GM12878 (cell line): Measurements from ENCODE around the gene SDK2. TPM values are rescaled to one million over a fixed set of nuclear protein-coding genes. Genes with fewer than 3 reads are reported as not detected.

ENCODE experiments used
- ATAC-seq: fragments of 200-7000 bp; cut with Tn5 transposase; 3 replicates; pipeline ENCODE4 v1.9.1; 2020; ENCODE audit warnings: mild to moderate bottlenecking, moderate library complexity
- BruUV-seq: library from RNA; stranded (reverse); fragments of 400-500 nt; replicated peaks from 2 replicates; lab custom pipeline; 2021; lab: Mats Ljungman, UMichigan
- CTCF ChIA-PET: fragments of 300-600 bp; sonication (Branson Sonifier 250); formaldehyde crosslinking; extraction: SDS; loops from one replicate; lab custom pipeline; 2021; ENCODE audit warnings: inconsistent platforms; lab: Yijun Ruan, JAX
- POLR2A ChIA-PET: fragments of 350-600 bp; formaldehyde crosslinking; extraction: SDS; loops from one replicate; lab custom pipeline; 2021; ENCODE audit warnings: inconsistent platforms; lab: Charles Lee
- RAD21 ChIA-PET: fragments of 300-600 bp; sonication (Branson Sonifier 250); formaldehyde crosslinking; loops from one replicate; lab custom pipeline; 2023; ENCODE audit warnings: antibody characterized with exemption; ENCODE audit not compliant: unreplicated experiment; lab: Charles Lee
- SMC1A ChIA-PET: fragments of 300-600 bp; sonication (Branson Sonifier 250); formaldehyde crosslinking; loops from one replicate; lab custom pipeline; 2023; ENCODE audit not compliant: unreplicated experiment, uncharacterized antibody; lab: Charles Lee
- DNase-seq: peaks from one replicate; pipeline ENCODE4 v3.0.0-alpha.2; 2011; ENCODE audit warnings: low read depth, low spot score
- FAIRE-seq: peaks from 3 replicates; lab custom pipeline; 2011; peaks lifted over from hg19 to GRCh38; lab: Jason Lieb, UNC
- H2AFZ ChIP-seq: 2 replicates; pipeline ENCODE4 v1.6.0; 2011; ENCODE audit warnings: low read depth, low read length, control low read depth; ENCODE audit not compliant: control insufficient read depth
- H3K27ac ChIP-seq: 2 replicates; pipeline ENCODE4 v1.5.1; 2011; ENCODE audit warnings: control low read depth; ENCODE audit not compliant: control insufficient read depth, insufficient read depth
- H3K27me3 ChIP-seq, 2 experiments: replicated peaks in 1 of 2; 2 replicates each; pipeline versions ENCODE4 v1.6.0 to v1.6.1; 2011; ENCODE audit warnings: low read length in 1 of 2; ENCODE audit not compliant: control insufficient read depth in 2 of 2, insufficient read depth in 2 of 2
- H3K36me3 ChIP-seq, 2 experiments: 2 replicates each; pipeline ENCODE4 v1.5.1; 2011; ENCODE audit warnings: low read length in 1 of 2; ENCODE audit not compliant: control insufficient read depth in 2 of 2, insufficient read depth in 2 of 2
- H3K4me1 ChIP-seq: 2 replicates; pipeline ENCODE4 v1.6.1; 2011; ENCODE audit warnings: mild to moderate bottlenecking, low read length, moderate library complexity, mixed read lengths; ENCODE audit not compliant: control insufficient read depth, insufficient read depth
- H3K4me2 ChIP-seq: 2 replicates; pipeline ENCODE4 v1.6.0; 2011; ENCODE audit warnings: control low read depth; ENCODE audit not compliant: control insufficient read depth, insufficient read depth
- H3K4me3 ChIP-seq: fragments of 200-600 bp; sonication (generic); 2 replicates; pipeline ENCODE4 v1.5.1; 2016
- H3K79me2 ChIP-seq: 2 replicates; pipeline ENCODE4 v1.6.0; 2011; ENCODE audit warnings: low read length; ENCODE audit not compliant: control insufficient read depth, insufficient read depth
- H3K9ac ChIP-seq: 2 replicates; pipeline ENCODE4 v1.8.0; 2011; ENCODE audit warnings: low read length, control low read depth, mixed read lengths; ENCODE audit not compliant: control insufficient read depth, insufficient read depth
- H3K9me3 ChIP-seq: replicated peaks from 3 replicates; pipeline ENCODE4 v1.5.1; 2011; ENCODE audit warnings: mild to moderate bottlenecking, low read length; ENCODE audit not compliant: control insufficient read depth, insufficient read depth
- H4K20me1 ChIP-seq: 2 replicates; pipeline ENCODE4 v1.6.0; 2011; ENCODE audit not compliant: control insufficient read depth, insufficient read depth
- EED ChIP-seq: sonication (generic); IDR thresholded peaks from 2 replicates; pipeline ENCODE4 v1.6.1; 2016; ENCODE audit warnings: antibody characterized with exemption, low read depth
- EP300 ChIP-seq, 2 experiments: fragments of 150-350 bp in 1 of 2; IDR thresholded peaks; 2 replicates each; pipeline ENCODE4 v1.6.1; 2011 to 2012; ENCODE audit warnings: low read depth in 2 of 2, low read length in 2 of 2, borderline replicate concordance in 1 of 2, improper control_type of control experiment in 1 of 2, inconsistent platforms in 1 of 2; ENCODE audit not compliant: control insufficient read depth in 1 of 2
- FOS ChIP-seq: IDR thresholded peaks from 3 replicates; pipeline ENCODE4 v1.6.1; 2011; ENCODE audit warnings: borderline replicate concordance; ENCODE audit not compliant: insufficient read length; ENCODE audit errors: extremely low read depth
- GATAD2B ChIP-seq: fragments of 450-650 bp; conservative IDR thresholded peaks from 2 replicates; pipeline ENCODE4 v1.6.1; 2017; ENCODE audit warnings: low read depth, mild to moderate bottlenecking, moderate library complexity
- HDGF ChIP-seq: fragments of 450-650 bp; IDR thresholded peaks from 2 replicates; pipeline ENCODE4 v1.6.1; 2016; ENCODE audit warnings: antibody characterized with exemption
- IKZF1 ChIP-seq: fragments of 450-650 bp; conservative IDR thresholded peaks from 2 replicates; pipeline ENCODE4 v1.6.1; 2017; ENCODE audit warnings: antibody characterized with exemption, mild to moderate bottlenecking
- KLF5 ChIP-seq: fragments of 450-650 bp; IDR thresholded peaks from 2 replicates; pipeline ENCODE4 v1.6.1; 2014; ENCODE audit warnings: mild to moderate bottlenecking; ENCODE audit not compliant: partially characterized antibody
- PML ChIP-seq: IDR thresholded peaks from 2 replicates; pipeline ENCODE4 v1.6.1; 2012; ENCODE audit warnings: low read length, inconsistent platforms
- POLR2AphosphoS2 ChIP-seq: IDR thresholded peaks from 2 replicates; pipeline ENCODE4 v1.6.1; 2011; ENCODE audit warnings: low read depth, mild to moderate bottlenecking, low read length, improper control_type of control experiment, moderate library complexity
- RAD21 ChIP-seq: IDR thresholded peaks from 2 replicates; pipeline ENCODE4 v1.6.1; 2011; ENCODE audit warnings: mild to moderate bottlenecking, low read depth, low read length, moderate library complexity; ENCODE audit not compliant: insufficient read depth
- SIN3A ChIP-seq: IDR thresholded peaks from 2 replicates; pipeline ENCODE4 v1.6.1; 2012; ENCODE audit warnings: low read depth, low read length, improper control_type of control experiment
- SMC3 ChIP-seq: IDR thresholded peaks from 2 replicates; pipeline ENCODE4 v1.6.1; 2011; ENCODE audit warnings: low read length, improper control_type of control experiment, borderline replicate concordance
- SREBF1 ChIP-seq: IDR thresholded peaks from 2 replicates; pipeline ENCODE4 v1.6.1; 2012; ENCODE audit warnings: mild to moderate bottlenecking, low read length
- TBL1XR1 ChIP-seq: IDR thresholded peaks from 2 replicates; pipeline ENCODE4 v1.6.1; 2012; ENCODE audit warnings: low read depth, low read length, improper control_type of control experiment
- WGBS: methylation state at CpG from one replicate; pipeline ENCODE4 v1.1.6; 2016; ENCODE audit warnings: low lambda C conversion rate; ENCODE audit not compliant: insufficient replicate concordance, insufficient coverage; ENCODE audit errors: missing lambda C conversion rate; 5-methylcytosine and 5-hydroxymethylcytosine counted together
- in situ Hi-C: fragments of 300-500 bp; cut with MboI; formaldehyde crosslinking; loops from 9 replicates; pipeline ENCODE4 v1.14.3; 2018; ENCODE audit warnings: mixed read lengths
- intact Hi-C: fragments of 100-400 bp; cut with micrococcal nuclease; formaldehyde crosslinking; loops from one replicate; pipeline ENCODE4 v1.14.2; 2022; ENCODE audit not compliant: unreplicated experiment
- polyA plus RNA-seq, 11 experiments: library from polyadenylated mRNA; depleted of rRNA in 4 of 11; unstranded in 6 of 11; stranded (reverse) in 5 of 11; fragments of >200 nt; fragmentation: Nextera tagmentation in 4 of 11; fragmentation: Illumina TruSeq in 1 of 11; extraction: Ambion mirVana in 4 of 11; extraction: Trizol in 1 of 11; gene quantifications; 1 replicate in 1 of 11; 2 replicates in 10 of 11; pipeline versions ENCODE4 v1.2.1 to v1.2.3, GENCODE V29; 2011 to 2016; ENCODE audit warnings: inconsistent platforms in 2 of 11, missing spikeins in 2 of 11, low read depth in 1 of 11
- total RNA-seq, 4 experiments: library from RNA; depleted of rRNA in 3 of 4; stranded (reverse); fragments of >200 nt in 3 of 4; fragmentation: Illumina TruSeq in 1 of 4; extraction: Trizol in 1 of 4; gene quantifications; 2 replicates each; pipeline versions ENCODE4 v1.2.1 to v1.2.3, GENCODE V29; 2013 to 2021
- TF ChIP-seq, protein P1 (sequence below): fragments of 450-650 bp; IDR thresholded peaks from 2 replicates; pipeline ENCODE4 v1.6.1; 2017; ENCODE audit warnings: borderline replicate concordance
- TF ChIP-seq, protein P2 (sequence below): fragments of 450-650 bp; conservative IDR thresholded peaks from 2 replicates; pipeline ENCODE4 v1.6.1; 2017; ENCODE audit warnings: mild to moderate bottlenecking, moderate library complexity
- TF ChIP-seq, protein P3 (sequence below): fragments of 450-650 bp; formaldehyde crosslinking; IDR thresholded peaks from 2 replicates; pipeline ENCODE4 v1.4.0; 2020; ENCODE audit warnings: mild to moderate bottlenecking, moderate library complexity

SDK2 gene
- total and polyA plus RNA-seq, 10 of the 15 experiments (the other 5 are each of a cell fraction or from before 2014, with no cell fraction given) = 0.03 to 0.08 (median 0.03) TPM; not detected in 7

DNA sequence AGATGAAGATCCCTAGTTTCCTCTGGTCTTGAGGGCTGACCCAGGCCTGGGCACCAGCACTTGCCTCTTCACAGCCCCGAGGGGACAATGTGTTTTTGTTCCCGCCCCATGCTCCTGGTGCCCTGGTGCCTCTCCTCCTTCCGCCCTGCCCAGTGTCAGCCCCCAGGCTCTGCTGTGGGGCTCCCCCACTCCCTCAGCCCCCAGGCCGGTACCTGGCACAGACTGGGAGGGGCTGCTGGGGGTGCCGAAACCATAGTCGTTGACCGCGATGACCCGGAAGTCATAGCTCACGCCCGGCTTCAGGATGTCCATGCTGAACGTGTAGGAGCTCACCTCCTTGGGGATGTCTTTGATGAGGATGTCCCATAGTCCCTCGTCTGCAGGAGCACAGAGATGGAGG, 292.0 kb downstream of the SDK2 start:
- in situ Hi-C loops (no loop called here), intact Hi-C loops (no loop called here)
- no peaks in the 10 kb centered on the region for H3K79me2 ChIP-seq
- DNase-seq (no peak), ATAC-seq (no peak), FAIRE-seq (no peak)
- SMC1A ChIA-PET = no interaction called here
- BruUV-seq = no TSS peak
- POLR2A ChIA-PET = no interaction called here
- no peaks in the 10 kb centered on the region for H3K27me3 ChIP-seq
- 61% methylated on average over 13 of the region's 13 CpGs for WGBS
- H2AFZ ChIP-seq = no peak overlapping the region
- TF ChIP-seq SMC3 (no peak), TBL1XR1 (no peak), HDGF (no peak), PML (no peak), FOS (no peak), SREBF1 (no peak), EP300 (IDR thresholded peaks at IDR 0.05; ENCODE audit: borderline replicate concordance in 1 of 2, control insufficient read depth in 1 of 2, low read depth in 2 of 2, low read length in 2 of 2) (no peak), RAD21 (no peak), KLF5 (no peak), SIN3A (no peak), IKZF1 (no peak), POLR2AphosphoS2 (no peak), EED (no peak), GATAD2B (no peak)
- TF ChIP-seq, protein P1, sequence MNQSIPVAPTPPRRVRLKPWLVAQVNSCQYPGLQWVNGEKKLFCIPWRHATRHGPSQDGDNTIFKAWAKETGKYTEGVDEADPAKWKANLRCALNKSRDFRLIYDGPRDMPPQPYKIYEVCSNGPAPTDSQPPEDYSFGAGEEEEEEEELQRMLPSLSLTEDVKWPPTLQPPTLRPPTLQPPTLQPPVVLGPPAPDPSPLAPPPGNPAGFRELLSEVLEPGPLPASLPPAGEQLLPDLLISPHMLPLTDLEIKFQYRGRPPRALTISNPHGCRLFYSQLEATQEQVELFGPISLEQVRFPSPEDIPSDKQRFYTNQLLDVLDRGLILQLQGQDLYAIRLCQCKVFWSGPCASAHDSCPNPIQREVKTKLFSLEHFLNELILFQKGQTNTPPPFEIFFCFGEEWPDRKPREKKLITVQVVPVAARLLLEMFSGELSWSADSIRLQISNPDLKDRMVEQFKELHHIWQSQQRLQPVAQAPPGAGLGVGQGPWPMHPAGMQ = no peak
- TF ChIP-seq, protein P2, sequence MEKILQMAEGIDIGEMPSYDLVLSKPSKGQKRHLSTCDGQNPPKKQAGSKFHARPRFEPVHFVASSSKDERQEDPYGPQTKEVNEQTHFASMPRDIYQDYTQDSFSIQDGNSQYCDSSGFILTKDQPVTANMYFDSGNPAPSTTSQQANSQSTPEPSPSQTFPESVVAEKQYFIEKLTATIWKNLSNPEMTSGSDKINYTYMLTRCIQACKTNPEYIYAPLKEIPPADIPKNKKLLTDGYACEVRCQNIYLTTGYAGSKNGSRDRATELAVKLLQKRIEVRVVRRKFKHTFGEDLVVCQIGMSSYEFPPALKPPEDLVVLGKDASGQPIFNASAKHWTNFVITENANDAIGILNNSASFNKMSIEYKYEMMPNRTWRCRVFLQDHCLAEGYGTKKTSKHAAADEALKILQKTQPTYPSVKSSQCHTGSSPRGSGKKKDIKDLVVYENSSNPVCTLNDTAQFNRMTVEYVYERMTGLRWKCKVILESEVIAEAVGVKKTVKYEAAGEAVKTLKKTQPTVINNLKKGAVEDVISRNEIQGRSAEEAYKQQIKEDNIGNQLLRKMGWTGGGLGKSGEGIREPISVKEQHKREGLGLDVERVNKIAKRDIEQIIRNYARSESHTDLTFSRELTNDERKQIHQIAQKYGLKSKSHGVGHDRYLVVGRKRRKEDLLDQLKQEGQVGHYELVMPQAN = no peak
- TF ChIP-seq, protein P3, sequence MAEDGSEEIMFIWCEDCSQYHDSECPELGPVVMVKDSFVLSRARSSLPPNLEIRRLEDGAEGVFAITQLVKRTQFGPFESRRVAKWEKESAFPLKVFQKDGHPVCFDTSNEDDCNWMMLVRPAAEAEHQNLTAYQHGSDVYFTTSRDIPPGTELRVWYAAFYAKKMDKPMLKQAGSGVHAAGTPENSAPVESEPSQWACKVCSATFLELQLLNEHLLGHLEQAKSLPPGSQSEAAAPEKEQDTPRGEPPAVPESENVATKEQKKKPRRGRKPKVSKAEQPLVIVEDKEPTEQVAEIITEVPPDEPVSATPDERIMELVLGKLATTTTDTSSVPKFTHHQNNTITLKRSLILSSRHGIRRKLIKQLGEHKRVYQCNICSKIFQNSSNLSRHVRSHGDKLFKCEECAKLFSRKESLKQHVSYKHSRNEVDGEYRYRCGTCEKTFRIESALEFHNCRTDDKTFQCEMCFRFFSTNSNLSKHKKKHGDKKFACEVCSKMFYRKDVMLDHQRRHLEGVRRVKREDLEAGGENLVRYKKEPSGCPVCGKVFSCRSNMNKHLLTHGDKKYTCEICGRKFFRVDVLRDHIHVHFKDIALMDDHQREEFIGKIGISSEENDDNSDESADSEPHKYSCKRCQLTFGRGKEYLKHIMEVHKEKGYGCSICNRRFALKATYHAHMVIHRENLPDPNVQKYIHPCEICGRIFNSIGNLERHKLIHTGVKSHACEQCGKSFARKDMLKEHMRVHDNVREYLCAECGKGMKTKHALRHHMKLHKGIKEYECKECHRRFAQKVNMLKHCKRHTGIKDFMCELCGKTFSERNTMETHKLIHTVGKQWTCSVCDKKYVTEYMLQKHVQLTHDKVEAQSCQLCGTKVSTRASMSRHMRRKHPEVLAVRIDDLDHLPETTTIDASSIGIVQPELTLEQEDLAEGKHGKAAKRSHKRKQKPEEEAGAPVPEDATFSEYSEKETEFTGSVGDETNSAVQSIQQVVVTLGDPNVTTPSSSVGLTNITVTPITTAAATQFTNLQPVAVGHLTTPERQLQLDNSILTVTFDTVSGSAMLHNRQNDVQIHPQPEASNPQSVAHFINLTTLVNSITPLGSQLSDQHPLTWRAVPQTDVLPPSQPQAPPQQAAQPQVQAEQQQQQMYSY (CRISPR knock-in tag) = no peak
- no peaks in the 10 kb centered on the region for H4K20me1 ChIP-seq
- CTCF ChIA-PET = no interaction called here
- H3K4me3 ChIP-seq = no peak overlapping the region
- RAD21 ChIA-PET = no interaction called here
- no peaks in the 10 kb centered on the region for H3K4me1 ChIP-seq
- no peak overlapping the region for H3K9ac ChIP-seq
- no peak overlapping the region for H3K4me2 ChIP-seq
- no peak overlapping the region for H3K27ac ChIP-seq
- no peaks in the 10 kb centered on the region for H3K36me3 ChIP-seq
- no peaks in the 10 kb centered on the region for H3K9me3 ChIP-seq
